C4-2B (cell line): ENCODE measurements around the gene ELOVL4.

Source experiments
- ZFX ChIP-seq: fragments of 450-650 bp; IDR thresholded peaks from 2 replicates; pipeline ENCODE4 v1.6.1; 2017
- TF ChIP-seq, protein P1 (sequence below): fragments of 450-650 bp; conservative IDR thresholded peaks from 2 replicates; pipeline ENCODE4 v1.5.1; 2017; ENCODE audit warnings: mild to moderate bottlenecking

DNA sequence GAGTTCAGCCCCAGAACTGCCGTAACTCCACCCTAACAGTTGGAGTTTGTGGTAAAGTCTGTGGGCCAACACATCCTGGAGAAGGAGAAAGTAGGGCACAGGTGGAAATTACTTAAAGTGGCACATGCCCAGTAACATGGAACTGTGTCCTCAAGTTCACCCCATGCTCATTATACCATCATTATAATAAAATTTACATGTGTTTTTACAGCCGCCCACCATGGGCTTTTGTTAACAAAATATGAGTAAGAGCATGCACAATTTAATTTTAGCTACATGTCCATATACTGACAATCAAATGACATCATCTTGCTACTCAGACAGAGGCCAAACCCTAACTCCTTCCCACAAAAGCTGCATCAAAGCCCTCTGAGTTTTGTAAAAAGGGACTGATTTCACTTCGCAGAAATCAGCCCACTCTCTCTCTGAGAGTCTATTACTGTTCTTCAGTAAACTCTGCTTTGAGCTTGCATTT lies 17.3 kb upstream of the ELOVL4 start:
- TF ChIP-seq, protein P1, sequence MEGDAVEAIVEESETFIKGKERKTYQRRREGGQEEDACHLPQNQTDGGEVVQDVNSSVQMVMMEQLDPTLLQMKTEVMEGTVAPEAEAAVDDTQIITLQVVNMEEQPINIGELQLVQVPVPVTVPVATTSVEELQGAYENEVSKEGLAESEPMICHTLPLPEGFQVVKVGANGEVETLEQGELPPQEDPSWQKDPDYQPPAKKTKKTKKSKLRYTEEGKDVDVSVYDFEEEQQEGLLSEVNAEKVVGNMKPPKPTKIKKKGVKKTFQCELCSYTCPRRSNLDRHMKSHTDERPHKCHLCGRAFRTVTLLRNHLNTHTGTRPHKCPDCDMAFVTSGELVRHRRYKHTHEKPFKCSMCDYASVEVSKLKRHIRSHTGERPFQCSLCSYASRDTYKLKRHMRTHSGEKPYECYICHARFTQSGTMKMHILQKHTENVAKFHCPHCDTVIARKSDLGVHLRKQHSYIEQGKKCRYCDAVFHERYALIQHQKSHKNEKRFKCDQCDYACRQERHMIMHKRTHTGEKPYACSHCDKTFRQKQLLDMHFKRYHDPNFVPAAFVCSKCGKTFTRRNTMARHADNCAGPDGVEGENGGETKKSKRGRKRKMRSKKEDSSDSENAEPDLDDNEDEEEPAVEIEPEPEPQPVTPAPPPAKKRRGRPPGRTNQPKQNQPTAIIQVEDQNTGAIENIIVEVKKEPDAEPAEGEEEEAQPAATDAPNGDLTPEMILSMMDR, result no peak
- TF ChIP-seq ZFX, result no peak
